ENCODE results near the gene SRRM1.
A peak's percentile ranks its signal among the peaks of the same experiment; 100 is the strongest.

SRRM1 gene

GRCh38 chr1:24711329-24711728, 68.2 kb downstream of the SRRM1 start:
- Histone ChIP-seq H3K14ac (ENCODE audit: low read length) (no peak overlapping the region), H4K8ac (ENCODE audit: low read depth, low read length) (no peak overlapping the region), H2BK12ac (ENCODE audit: low read length) (no peak overlapping the region), H4K91ac (ENCODE audit: low read depth, low read length) (peak overlapping the region; percentile 17), H3K4me3 (ENCODE audit: low read depth, low read length) (no peak overlapping the region), H3K4ac (ENCODE audit: low read depth, low read length) (no peak overlapping the region), H3K36me3 (ENCODE audit: control insufficient read depth in 1 of 2, insufficient read depth in 2 of 2, low read length in 2 of 2) (no peaks in the 10 kb centered on the region), H2AK5ac (ENCODE audit: low read length) (no peak overlapping the region), H3K9me3 (ENCODE audit: insufficient read depth, low read depth, low read length) (no peaks in the 10 kb centered on the region), H3K27me3 (ENCODE audit: insufficient read depth, low read length) (no peaks in the 10 kb centered on the region), H3K9ac (ENCODE audit: low read length) (no peak overlapping the region), H3K79me2 (ENCODE audit: control insufficient read depth, insufficient read depth, low read length, poor library complexity) (no peaks in the 10 kb centered on the region), H2BK5ac (ENCODE audit: low read depth, low read length, poor library complexity) (no peak overlapping the region), H2AFZ (ENCODE audit: insufficient read depth, low read length, poor library complexity) (no peak overlapping the region), H3K23ac (ENCODE audit: low read length) (no peak overlapping the region), H2BK120ac (ENCODE audit: insufficient read depth, low read length, poor library complexity) (no peak overlapping the region), H3K79me1 (ENCODE audit: low read length) (peaks cover 7% of the 10 kb centered on the region), H3K27ac (ENCODE audit: low read depth, low read length) (no peak overlapping the region), H3K4me1 (ENCODE audit: control insufficient read depth in 1 of 2, insufficient read depth in 2 of 2, low read length in 2 of 2) (peaks cover 9% of the 10 kb centered on the region in 2 experiments), H3K18ac (ENCODE audit: low read length) (no peak overlapping the region), H4K12ac (ENCODE audit: low read depth, low read length) (no peak overlapping the region), H3K4me2 (ENCODE audit: low read length) (no peak overlapping the region)
- no CpG with 5 or more reads among the region's 4 CpGs for WGBS (ENCODE audit: extremely low coverage, insufficient coverage, insufficient read length)
- peak; percentile 57 to 91 for DNase-seq

DNA sequence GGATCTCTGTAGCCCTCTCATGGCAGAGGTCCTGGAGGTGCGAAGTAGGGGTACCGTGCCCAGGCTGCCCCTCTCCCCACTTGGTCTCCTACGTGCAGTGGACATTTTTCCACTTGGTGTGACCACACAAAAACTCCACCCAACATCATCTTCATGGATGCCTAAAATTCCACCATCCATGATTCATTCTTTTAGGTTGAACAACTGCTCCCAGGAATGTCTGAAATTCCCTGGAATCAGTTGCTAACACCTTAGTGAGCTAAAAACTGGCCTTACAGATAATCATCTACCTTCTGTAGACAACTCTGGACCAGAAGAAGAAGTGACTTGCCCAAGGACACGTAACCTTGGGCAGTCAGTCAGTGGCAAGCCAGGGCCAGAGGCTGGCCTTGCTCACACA, 70.1 kb downstream of the SRRM1 start:
- Histone ChIP-seq H3K4ac (ENCODE audit: low read depth, low read length) (no peak overlapping the region), H3K4me2 (ENCODE audit: low read length) (peak overlapping the region; percentile 11), H2AK5ac (ENCODE audit: low read length) (no peak overlapping the region), H2BK12ac (ENCODE audit: low read length) (peak overlapping the region; percentile 67), H3K27me3 (ENCODE audit: insufficient read depth, low read length) (no peaks in the 10 kb centered on the region), H4K91ac (ENCODE audit: low read depth, low read length) (peak overlapping the region; percentile 65), H3K9me3 (ENCODE audit: insufficient read depth, low read depth, low read length) (no peaks in the 10 kb centered on the region), H2BK5ac (ENCODE audit: low read depth, low read length, poor library complexity) (peak overlapping the region; percentile 52), H3K36me3 (ENCODE audit: control insufficient read depth in 1 of 2, insufficient read depth in 2 of 2, low read length in 2 of 2) (no peaks in the 10 kb centered on the region), H3K4me3 (ENCODE audit: low read depth, low read length) (no peak overlapping the region), H3K14ac (ENCODE audit: low read length) (peak overlapping the region; percentile 24), H4K12ac (ENCODE audit: low read depth, low read length) (no peak overlapping the region), H3K9ac (ENCODE audit: low read length) (no peak overlapping the region), H3K79me1 (ENCODE audit: low read length) (peaks cover 7% of the 10 kb centered on the region), H2BK120ac (ENCODE audit: insufficient read depth, low read length, poor library complexity) (peak overlapping the region; percentile 81), H3K27ac (ENCODE audit: low read depth, low read length) (peak overlapping the region; percentile 52), H3K79me2 (ENCODE audit: control insufficient read depth, insufficient read depth, low read length, poor library complexity) (no peaks in the 10 kb centered on the region), H2AFZ (ENCODE audit: insufficient read depth, low read length, poor library complexity) (no peak overlapping the region), H3K23ac (ENCODE audit: low read length) (no peak overlapping the region), H3K4me1 (ENCODE audit: control insufficient read depth in 1 of 2, insufficient read depth in 2 of 2, low read length in 2 of 2) (peaks cover 9% of the 10 kb centered on the region in 2 experiments), H4K8ac (ENCODE audit: low read depth, low read length) (no peak overlapping the region), H3K18ac (ENCODE audit: low read length) (peak overlapping the region; percentile 22)
- no CpG with 5 or more reads among the region's 4 CpGs for WGBS (ENCODE audit: extremely low coverage, insufficient coverage, insufficient read length)
- DNase-seq, result peak; percentile 58 to 94

DNA sequence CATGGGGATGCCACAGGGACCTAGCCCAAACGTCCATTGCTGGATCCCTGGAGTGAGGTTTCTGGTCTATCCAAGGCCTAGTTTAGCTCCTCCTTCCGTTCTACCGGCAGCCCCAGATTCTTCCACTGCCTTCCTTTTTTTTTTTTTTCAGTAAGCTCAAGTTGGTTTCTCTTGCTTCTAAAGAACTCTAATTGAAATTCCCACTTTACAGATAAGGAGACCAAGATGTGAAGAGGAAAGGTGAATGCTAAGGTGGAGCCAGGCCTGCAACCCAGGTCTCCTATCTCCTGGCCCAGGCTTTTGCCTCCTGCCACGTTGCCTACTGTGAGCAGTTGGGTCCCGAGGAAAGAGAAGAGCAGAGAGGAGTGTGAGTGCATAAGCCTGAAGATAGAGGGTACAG, 70.6 kb downstream of the SRRM1 start:
- H3K4me3 ChIP-seq (ENCODE audit: low read depth, low read length), result no peak overlapping the region
- peak overlapping the region; percentile 45 for H2BK5ac ChIP-seq (ENCODE audit: low read depth, low read length, poor library complexity)
- peak overlapping the region; percentile 42 for H3K14ac ChIP-seq (ENCODE audit: low read length)
- H3K23ac ChIP-seq (ENCODE audit: low read length), result no peak overlapping the region
- H2AFZ ChIP-seq (ENCODE audit: insufficient read depth, low read length, poor library complexity), result no peak overlapping the region
- peak overlapping the region; percentile 45 for H3K18ac ChIP-seq (ENCODE audit: low read length)
- H3K4me2 ChIP-seq (ENCODE audit: low read length), result no peak overlapping the region
- H3K27me3 ChIP-seq (ENCODE audit: insufficient read depth, low read length), result no peaks in the 10 kb centered on the region
- no peak overlapping the region for H4K12ac ChIP-seq (ENCODE audit: low read depth, low read length)
- peak in 1 of 2 donors; percentile 54 for DNase-seq
- peak overlapping the region; percentile 55 for H2AK5ac ChIP-seq (ENCODE audit: low read length)
- no peaks in the 10 kb centered on the region for H3K9me3 ChIP-seq (ENCODE audit: insufficient read depth, low read depth, low read length)
- peak overlapping the region; percentile 37 for H3K27ac ChIP-seq (ENCODE audit: low read depth, low read length)
- WGBS (ENCODE audit: extremely low coverage, insufficient coverage, insufficient read length), result no CpG with 5 or more reads among the region's 5 CpGs
- H3K9ac ChIP-seq (ENCODE audit: low read length), result no peak overlapping the region
- no peaks in the 10 kb centered on the region for H3K79me2 ChIP-seq (ENCODE audit: control insufficient read depth, insufficient read depth, low read length, poor library complexity)
- peaks cover 7% of the 10 kb centered on the region for H3K79me1 ChIP-seq (ENCODE audit: low read length)
- peak overlapping the region; percentile 84 for H4K91ac ChIP-seq (ENCODE audit: low read depth, low read length)
- peak overlapping the region; percentile 88 for H2BK12ac ChIP-seq (ENCODE audit: low read length)
- H3K4ac ChIP-seq (ENCODE audit: low read depth, low read length), result no peak overlapping the region
- no peak overlapping the region for H4K8ac ChIP-seq (ENCODE audit: low read depth, low read length)
- peak overlapping the region; percentile 81 for H2BK120ac ChIP-seq (ENCODE audit: insufficient read depth, low read length, poor library complexity)
- H3K36me3 ChIP-seq (ENCODE audit: control insufficient read depth in 1 of 2, insufficient read depth in 2 of 2, low read length in 2 of 2), result no peaks in the 10 kb centered on the region
- peaks cover 9% of the 10 kb centered on the region in 2 experiments for H3K4me1 ChIP-seq (ENCODE audit: control insufficient read depth in 1 of 2, insufficient read depth in 2 of 2, low read length in 2 of 2)

- no peak overlapping the region for H3K18ac ChIP-seq (ENCODE audit: low read length)
Measured at GRCh38 chr1:24714859-24715520, 71.9 kb downstream of the SRRM1 start.

More at GRCh38 chr1:24714859-24715520, 71.9 kb downstream of the SRRM1 start:
- Histone ChIP-seq H3K9ac (ENCODE audit: low read length) (no peak overlapping the region), H2BK12ac (ENCODE audit: low read length) (peak overlapping the region; percentile 11), H3K4ac (ENCODE audit: low read depth, low read length) (no peak overlapping the region), H3K27me3 (ENCODE audit: insufficient read depth, low read length) (no peaks in the 10 kb centered on the region), H3K79me1 (ENCODE audit: low read length) (peaks cover 14% of the 10 kb centered on the region), H4K8ac (ENCODE audit: low read depth, low read length) (peak overlapping the region; percentile 49), H3K79me2 (ENCODE audit: control insufficient read depth, insufficient read depth, low read length, poor library complexity) (no peaks in the 10 kb centered on the region), H4K12ac (ENCODE audit: low read depth, low read length) (no peak overlapping the region), H4K91ac (ENCODE audit: low read depth, low read length) (peak overlapping the region; percentile 20), H3K23ac (ENCODE audit: low read length) (no peak overlapping the region), H2AK5ac (ENCODE audit: low read length) (peak overlapping the region; percentile 35), H3K9me3 (ENCODE audit: insufficient read depth, low read depth, low read length) (no peaks in the 10 kb centered on the region), H3K36me3 (ENCODE audit: control insufficient read depth in 1 of 2, insufficient read depth in 2 of 2, low read length in 2 of 2) (no peaks in the 10 kb centered on the region), H3K4me2 (ENCODE audit: low read length) (no peak overlapping the region), H2AFZ (ENCODE audit: insufficient read depth, low read length, poor library complexity) (no peak overlapping the region), H2BK5ac (ENCODE audit: low read depth, low read length, poor library complexity) (no peak overlapping the region), H3K27ac (ENCODE audit: low read depth, low read length) (no peak overlapping the region), H2BK120ac (ENCODE audit: insufficient read depth, low read length, poor library complexity) (peak overlapping the region; percentile 14), H3K14ac (ENCODE audit: low read length) (no peak overlapping the region), H3K4me3 (ENCODE audit: low read depth, low read length) (no peak overlapping the region), H3K4me1 (ENCODE audit: control insufficient read depth in 1 of 2, insufficient read depth in 2 of 2, low read length in 2 of 2) (peaks cover 16 to 17% of the 10 kb centered on the region in 2 experiments)
- no peak for DNase-seq
- no CpG with 5 or more reads among the region's 8 CpGs for WGBS (ENCODE audit: extremely low coverage, insufficient coverage, insufficient read length)

All from trophoblast cell (in vitro differentiated cells and primary cell).